ENCODE results near the gene CALU. TPM values are rescaled to one million over a fixed set of nuclear protein-coding genes. Genes with fewer than 3 reads are reported as not detected.

Gene CALU
- total and polyA plus RNA-seq, 2 donors (not counting 1 experiment from before 2014, with no cell fraction given) = 5.1 to 11.2 TPM

GRCh38 chr7:128805225-128805624 is 66.1 kb downstream of the CALU start:
- TF ChIP-seq, protein P1, sequence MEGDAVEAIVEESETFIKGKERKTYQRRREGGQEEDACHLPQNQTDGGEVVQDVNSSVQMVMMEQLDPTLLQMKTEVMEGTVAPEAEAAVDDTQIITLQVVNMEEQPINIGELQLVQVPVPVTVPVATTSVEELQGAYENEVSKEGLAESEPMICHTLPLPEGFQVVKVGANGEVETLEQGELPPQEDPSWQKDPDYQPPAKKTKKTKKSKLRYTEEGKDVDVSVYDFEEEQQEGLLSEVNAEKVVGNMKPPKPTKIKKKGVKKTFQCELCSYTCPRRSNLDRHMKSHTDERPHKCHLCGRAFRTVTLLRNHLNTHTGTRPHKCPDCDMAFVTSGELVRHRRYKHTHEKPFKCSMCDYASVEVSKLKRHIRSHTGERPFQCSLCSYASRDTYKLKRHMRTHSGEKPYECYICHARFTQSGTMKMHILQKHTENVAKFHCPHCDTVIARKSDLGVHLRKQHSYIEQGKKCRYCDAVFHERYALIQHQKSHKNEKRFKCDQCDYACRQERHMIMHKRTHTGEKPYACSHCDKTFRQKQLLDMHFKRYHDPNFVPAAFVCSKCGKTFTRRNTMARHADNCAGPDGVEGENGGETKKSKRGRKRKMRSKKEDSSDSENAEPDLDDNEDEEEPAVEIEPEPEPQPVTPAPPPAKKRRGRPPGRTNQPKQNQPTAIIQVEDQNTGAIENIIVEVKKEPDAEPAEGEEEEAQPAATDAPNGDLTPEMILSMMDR (IDR thresholded peaks at IDR 0.05) = no peak
- TF ChIP-seq EZH2 (IDR thresholded peaks at IDR 0.05; ENCODE audit: borderline replicate concordance, insufficient read depth, low read depth, low read length, poor library complexity, severe bottlenecking) = no peak
- no peaks in the 10 kb centered on the region for H3K9me3 ChIP-seq (ENCODE audit: control extremely low read depth in 1 of 3, control insufficient read depth in 2 of 3, insufficient read depth in 1 of 3, low read length in 2 of 3)
- H3K9ac ChIP-seq (ENCODE audit: low read length) = no peak overlapping the region
- no peak overlapping the region for H3K4me3 ChIP-seq (ENCODE audit: control extremely low read depth in 1 of 5, extremely low read depth in 1 of 5, insufficient read depth in 1 of 5, low read depth in 2 of 5, low read length in 4 of 5)
- intact Hi-C loops (cut with micrococcal nuclease) = no loop called here
- Mint-ChIP-seq H3K4me1 (no peaks in the 10 kb centered on the region), H3K4me3 (no peak overlapping the region), H3K27ac (no peak overlapping the region), H3K27me3 (no peaks in the 10 kb centered on the region), H3K9me3 (ENCODE audit: insufficient read depth) (no peaks in the 10 kb centered on the region)
- H3K36me3 ChIP-seq (replicated peaks in 1 of 2; ENCODE audit: control extremely low read depth in 1 of 2, control insufficient read depth in 1 of 2, extremely low read depth in 1 of 2, insufficient read depth in 2 of 2, low read length in 1 of 2) = no peaks in the 10 kb centered on the region
- H3K4me1 ChIP-seq (ENCODE audit: control insufficient read depth in 2 of 2, insufficient read depth in 2 of 2, low read length in 2 of 2) = no peaks in the 10 kb centered on the region
- no peak for ATAC-seq (ENCODE audit: low read depth)
- H3K27me3 ChIP-seq (replicated peaks in 1 of 4; ENCODE audit: control extremely low read depth in 1 of 4, control insufficient read depth in 3 of 4, insufficient read depth in 4 of 4, low read length in 3 of 4) = no peaks in the 10 kb centered on the region
- 95% methylated on average over 5 of the region's 5 CpGs for WGBS (ENCODE audit: insufficient coverage)
- H3K4me2 ChIP-seq (replicated peaks; ENCODE audit: low read depth, low read length, poor library complexity, severe bottlenecking) = no peak overlapping the region
- CTCF ChIA-PET = no interaction called here
- DNase-seq = no peak
- H4K20me1 ChIP-seq (ENCODE audit: control insufficient read depth, insufficient read depth, low read length, poor library complexity, severe bottlenecking) = no peaks in the 10 kb centered on the region
- no peak overlapping the region for H2AFZ ChIP-seq (ENCODE audit: insufficient read depth, low read depth, low read length, poor library complexity, severe bottlenecking)
- no peaks in the 10 kb centered on the region for H3K79me2 ChIP-seq (ENCODE audit: control insufficient read depth, insufficient read depth, low read length)
- no peak overlapping the region for H3K27ac ChIP-seq (ENCODE audit: low read length in 2 of 2)
- POLR2A ChIA-PET = no interaction called here

DNA sequence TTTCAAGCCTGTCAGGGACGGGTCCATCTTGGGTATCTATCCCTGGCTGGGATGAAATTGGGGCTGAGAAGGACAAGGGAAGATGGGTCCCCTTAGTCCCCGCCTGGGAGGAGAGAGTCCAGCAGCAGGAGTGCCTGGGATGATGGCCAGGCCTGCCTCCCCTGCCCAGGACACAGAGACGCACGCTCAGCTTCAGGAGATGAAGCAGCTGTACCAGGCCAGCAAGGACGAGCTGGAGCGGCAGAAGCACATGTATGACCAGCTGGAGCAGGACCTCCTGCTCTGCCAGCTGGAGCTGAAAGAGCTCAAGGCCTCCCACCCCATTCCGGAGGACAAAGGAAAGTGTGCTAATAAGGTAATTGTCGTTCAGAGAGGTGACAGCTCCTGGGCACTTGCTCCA is 68.0 kb downstream of the CALU start:
- Histone ChIP-seq H3K9me3 (ENCODE audit: control extremely low read depth in 1 of 3, control insufficient read depth in 2 of 3, insufficient read depth in 1 of 3, low read length in 2 of 3) (no peaks in the 10 kb centered on the region), H3K79me2 (ENCODE audit: control insufficient read depth, insufficient read depth, low read length) (no peaks in the 10 kb centered on the region), H3K36me3 (replicated peaks in 1 of 2; ENCODE audit: control extremely low read depth in 1 of 2, control insufficient read depth in 1 of 2, extremely low read depth in 1 of 2, insufficient read depth in 2 of 2, low read length in 1 of 2) (no peaks in the 10 kb centered on the region), H3K9ac (ENCODE audit: low read length) (no peak overlapping the region), H4K20me1 (ENCODE audit: control insufficient read depth, insufficient read depth, low read length, poor library complexity, severe bottlenecking) (no peaks in the 10 kb centered on the region), H3K4me1 (ENCODE audit: control insufficient read depth in 2 of 2, insufficient read depth in 2 of 2, low read length in 2 of 2) (no peaks in the 10 kb centered on the region), H3K27ac (ENCODE audit: low read length in 2 of 2) (no peak overlapping the region), H2AFZ (ENCODE audit: insufficient read depth, low read depth, low read length, poor library complexity, severe bottlenecking) (no peak overlapping the region), H3K4me2 (replicated peaks; ENCODE audit: low read depth, low read length, poor library complexity, severe bottlenecking) (no peak overlapping the region), H3K27me3 (replicated peaks in 1 of 4; ENCODE audit: control extremely low read depth in 1 of 4, control insufficient read depth in 3 of 4, insufficient read depth in 4 of 4, low read length in 3 of 4) (no peaks in the 10 kb centered on the region), H3K4me3 (ENCODE audit: control extremely low read depth in 1 of 5, extremely low read depth in 1 of 5, insufficient read depth in 1 of 5, low read depth in 2 of 5, low read length in 4 of 5) (no peak overlapping the region)
- H3K27ac Mint-ChIP-seq = no peak overlapping the region
- DNase-seq (no peak), ATAC-seq (ENCODE audit: low read depth) (no peak)
- no peak for TF ChIP-seq EZH2 (IDR thresholded peaks at IDR 0.05; ENCODE audit: borderline replicate concordance, insufficient read depth, low read depth, low read length, poor library complexity, severe bottlenecking)
- TF ChIP-seq, protein P1 (IDR thresholded peaks at IDR 0.05) = no peak
- H3K4me1 Mint-ChIP-seq = no peaks in the 10 kb centered on the region
- no peak overlapping the region for H3K4me3 Mint-ChIP-seq
- POLR2A ChIA-PET = no interaction called here
- intact Hi-C loops (cut with micrococcal nuclease) = no loop called here
- CTCF ChIA-PET = no interaction called here
- H3K27me3 Mint-ChIP-seq = no peaks in the 10 kb centered on the region
- H3K9me3 Mint-ChIP-seq (ENCODE audit: insufficient read depth) = no peaks in the 10 kb centered on the region
- 96% methylated on average over 8 of the region's 8 CpGs for WGBS (ENCODE audit: insufficient coverage)

All from B cell (primary cell).